Neural progenitor cell (in vitro differentiated cells): Measurements from ENCODE around the gene REEP3.

Source experiments
- EZH2 ChIP-seq: fragments of 200-600 bp; sonication (generic); IDR thresholded peaks from 2 replicates; pipeline ENCODE4 v1.6.1; 2017; ENCODE audit warnings: antibody characterized with exemption, mild to moderate bottlenecking, moderate library complexity
- TF ChIP-seq, protein P1 (sequence below): fragments of 200-600 bp; sonication (generic); IDR thresholded peaks from 2 replicates; pipeline ENCODE4 v1.5.1; 2017; ENCODE audit warnings: antibody characterized with exemption, mild to moderate bottlenecking

DNA sequence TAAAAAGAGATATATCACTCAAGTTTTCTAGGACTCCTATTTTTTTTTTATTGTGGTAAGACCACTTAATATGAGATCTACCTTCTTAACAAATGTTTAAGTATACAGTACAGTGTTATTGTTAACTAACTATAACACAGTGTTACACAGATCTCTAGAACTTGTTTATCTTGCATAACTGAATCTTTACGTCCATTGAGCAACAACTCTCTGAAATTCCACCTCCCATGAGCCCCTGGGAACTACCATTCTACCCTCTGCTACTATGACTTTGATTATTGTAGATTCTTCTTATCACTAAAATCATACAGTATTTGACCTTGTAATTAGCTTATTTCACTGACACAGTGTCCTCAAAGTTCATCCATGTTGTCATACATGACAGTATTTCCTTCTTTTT is 22.5 kb upstream of the REEP3 start:
- TF ChIP-seq EZH2 = no peak
- TF ChIP-seq, protein P1, sequence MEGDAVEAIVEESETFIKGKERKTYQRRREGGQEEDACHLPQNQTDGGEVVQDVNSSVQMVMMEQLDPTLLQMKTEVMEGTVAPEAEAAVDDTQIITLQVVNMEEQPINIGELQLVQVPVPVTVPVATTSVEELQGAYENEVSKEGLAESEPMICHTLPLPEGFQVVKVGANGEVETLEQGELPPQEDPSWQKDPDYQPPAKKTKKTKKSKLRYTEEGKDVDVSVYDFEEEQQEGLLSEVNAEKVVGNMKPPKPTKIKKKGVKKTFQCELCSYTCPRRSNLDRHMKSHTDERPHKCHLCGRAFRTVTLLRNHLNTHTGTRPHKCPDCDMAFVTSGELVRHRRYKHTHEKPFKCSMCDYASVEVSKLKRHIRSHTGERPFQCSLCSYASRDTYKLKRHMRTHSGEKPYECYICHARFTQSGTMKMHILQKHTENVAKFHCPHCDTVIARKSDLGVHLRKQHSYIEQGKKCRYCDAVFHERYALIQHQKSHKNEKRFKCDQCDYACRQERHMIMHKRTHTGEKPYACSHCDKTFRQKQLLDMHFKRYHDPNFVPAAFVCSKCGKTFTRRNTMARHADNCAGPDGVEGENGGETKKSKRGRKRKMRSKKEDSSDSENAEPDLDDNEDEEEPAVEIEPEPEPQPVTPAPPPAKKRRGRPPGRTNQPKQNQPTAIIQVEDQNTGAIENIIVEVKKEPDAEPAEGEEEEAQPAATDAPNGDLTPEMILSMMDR = no peak
